DMS79 (cell line): ENCODE data around the gene PALD1.
A peak's percentile ranks its signal among the peaks of the same experiment; 100 is the strongest.
"Not testable (repeated sequence)": the region's sequence is repeated elsewhere in the genome, so short reads cannot be mapped to it uniquely, and the experiment has no call there.

ENCODE experiments used
- DNase-seq: peaks from one replicate; lab custom pipeline; 2025; lab: John Stamatoyannopoulos, UW

The PALD1 gene

GRCh38 chr10:70571636-70572439, 93.3 kb downstream of the PALD1 start:
- no peak for DNase-seq

- no peak for DNase-seq
These were observed 95.3 kb downstream of the PALD1 start for GRCh38 chr10:70573599-70574506.

GRCh38 chr10:70575486-70575873, 96.9 kb downstream of the PALD1 start:
- peak; percentile 26 for DNase-seq

- DNase-seq = peak; percentile 59
These were observed 97.6 kb downstream of the PALD1 start for GRCh38 chr10:70575874-70576802.

GRCh38 chr10:70576803-70577517, 98.4 kb downstream of the PALD1 start:
- no peak for DNase-seq

- peak; percentile 83 for DNase-seq
These were observed 99.9 kb downstream of the PALD1 start for GRCh38 chr10:70578371-70578947.

GRCh38 chr10:70579234-70580002, 100.9 kb downstream of the PALD1 start:
- DNase-seq = no peak

GRCh38 chr10:70581176-70581575, 102.6 kb downstream of the PALD1 start:
- DNase-seq = not testable (repeated sequence)

GRCh38 chr10:70582793-70583668, 104.5 kb downstream of the PALD1 start:
- DNase-seq = no peak

GRCh38 chr10:70583669-70584037, 105.1 kb downstream of the PALD1 start:
- no peak for DNase-seq

GRCh38 chr10:70584366-70584765, 105.8 kb downstream of the PALD1 start:
- DNase-seq = peak; percentile 57

- DNase-seq = peak; percentile 86
These were observed 106.5 kb downstream of the PALD1 start for GRCh38 chr10:70584909-70585544.

GRCh38 chr10:70585578-70586169, 107.1 kb downstream of the PALD1 start:
- peak; percentile 85 for DNase-seq

GRCh38 chr10:70586348-70586930, 107.9 kb downstream of the PALD1 start:
- no peak for DNase-seq

GRCh38 chr10:70587045-70587658, 108.6 kb downstream of the PALD1 start:
- DNase-seq = no peak

GRCh38 chr10:70588255-70588654, 109.7 kb downstream of the PALD1 start:
- DNase-seq = no peak

GRCh38 chr10:70588859-70589570, 110.4 kb downstream of the PALD1 start:
- DNase-seq = no peak
